GM19468 (cell line): ENCODE results near the gene BMP7.

Experiments used
- ATAC-seq: cut with Tn5 transposase; IDR thresholded peaks from one replicate; pipeline ENCODE4 v1.9.1; 2021; ENCODE audit warnings: mild to moderate bottlenecking, moderate library complexity, moderate number of reproducible peaks; ENCODE audit not compliant: unreplicated experiment; ENCODE audit errors: extremely low read depth

BMP7 gene

GRCh38 chr20:57179265-57179664 is 87.2 kb downstream of the BMP7 start:
- ATAC-seq = no peak

GRCh38 chr20:57178582-57179111 is 87.8 kb downstream of the BMP7 start:
- no peak for ATAC-seq

GRCh38 chr20:57177636-57178280 is 88.7 kb downstream of the BMP7 start:
- no peak for ATAC-seq

GRCh38 chr20:57176842-57177241 is 89.6 kb downstream of the BMP7 start:
- no peak for ATAC-seq

GRCh38 chr20:57175397-57176010 is 90.9 kb downstream of the BMP7 start:
- ATAC-seq = no peak

- no peak for ATAC-seq
Measured at GRCh38 chr20:57174737-57175136, 91.7 kb downstream of the BMP7 start.

GRCh38 chr20:57173986-57174385 is 92.5 kb downstream of the BMP7 start:
- ATAC-seq = no peak

GRCh38 chr20:57173041-57173440 is 93.4 kb downstream of the BMP7 start:
- no peak for ATAC-seq

GRCh38 chr20:57170343-57170742 is 96.1 kb downstream of the BMP7 start:
- ATAC-seq = no peak

GRCh38 chr20:57169162-57169561 is 97.3 kb downstream of the BMP7 start:
- no peak for ATAC-seq

- no peak for ATAC-seq
Measured at GRCh38 chr20:57167971-57168701, 98.3 kb downstream of the BMP7 start.

GRCh38 chr20:57167292-57167655 is 99.2 kb downstream of the BMP7 start:
- ATAC-seq = no peak

GRCh38 chr20:57166568-57167291 is 99.7 kb downstream of the BMP7 start:
- ATAC-seq = no peak

GRCh38 chr20:57165427-57166004 is 100.9 kb downstream of the BMP7 start:
- no peak for ATAC-seq

GRCh38 chr20:57164872-57165271 is 101.6 kb downstream of the BMP7 start:
- ATAC-seq = no peak

- ATAC-seq = no peak
Measured at GRCh38 chr20:57163041-57163440, 103.4 kb downstream of the BMP7 start.

GRCh38 chr20:57162362-57162652 is 104.1 kb downstream of the BMP7 start:
- ATAC-seq = no peak

- no peak for ATAC-seq
Measured at GRCh38 chr20:57161478-57162361, 104.7 kb downstream of the BMP7 start.

GRCh38 chr20:57160985-57161384 is 105.5 kb downstream of the BMP7 start:
- ATAC-seq = no peak
